K562 (cell line): Measurements from ENCODE around the gene TK1. TPM values are rescaled to one million over a fixed set of nuclear protein-coding genes. Genes with fewer than 3 reads are reported as not detected.

Source experiments
- BCOR ChIP-seq: fragments of 450-650 bp; IDR thresholded peaks from 2 replicates; pipeline ENCODE4 v1.6.1; 2016
- CBFA2T2 ChIP-seq: fragments of 450-650 bp; conservative IDR thresholded peaks from 2 replicates; pipeline ENCODE4 v1.6.1; 2017; ENCODE audit warnings: mild to moderate bottlenecking
- CLOCK ChIP-seq: fragments of 250-450 bp; sonication (Bioruptor Pico); IDR thresholded peaks from 2 replicates; pipeline ENCODE4 v1.4.0; 2020; ENCODE audit warnings: mild to moderate bottlenecking, moderate library complexity, borderline replicate concordance
- CREM ChIP-seq: IDR thresholded peaks from 2 replicates; pipeline ENCODE4 v1.6.1; 2014; ENCODE audit warnings: antibody characterized with exemption, low read depth
- KDM4B ChIP-seq, 2 experiments: fragments of 450-650 bp in 1 of 2; sonication (generic) in 1 of 2; IDR thresholded peaks; 2 replicates each; pipeline ENCODE4 v1.6.1; 2016 to 2017; ENCODE audit warnings: borderline replicate concordance in 2 of 2, antibody characterized with exemption in 1 of 2, low read depth in 1 of 2, mild to moderate bottlenecking in 1 of 2
- MAZ ChIP-seq, 2 experiments: fragments of 450-650 bp in 1 of 2; sonication (generic) in 1 of 2; formaldehyde crosslinking; IDR thresholded peaks in 1 of 2; conservative IDR thresholded peaks in 1 of 2; 2 replicates each; pipeline versions ENCODE4 v1.4.0 to v1.5.0; 2020; ENCODE audit warnings: mild to moderate bottlenecking in 1 of 2, missing genetic modification reagents in 1 of 2
- NR2C2 ChIP-seq, 2 experiments: fragments of 200-800 bp in 1 of 2; sonication (Bioruptor generic) in 1 of 2; sonication (generic) in 1 of 2; formaldehyde crosslinking in 1 of 2; IDR thresholded peaks; 2 replicates each; pipeline versions ENCODE4 v1.6.1 to v1.8.0; 2016 to 2022; ENCODE audit warnings: mild to moderate bottlenecking in 1 of 2, missing compliant biosample characterization in 1 of 2, missing genetic modification characterization in 1 of 2, missing genetic modification reagents in 1 of 2
- NRF1 ChIP-seq, 2 experiments: fragments of 450-650 bp; IDR thresholded peaks in 1 of 2; conservative IDR thresholded peaks in 1 of 2; 2 replicates each; pipeline ENCODE4 v1.6.1; 2014; ENCODE audit warnings: mild to moderate bottlenecking in 2 of 2
- REST ChIP-seq, 2 experiments: fragments of 450-650 bp; formaldehyde crosslinking in 1 of 2; IDR thresholded peaks; 2 replicates each; pipeline versions ENCODE4 v1.4.0 to v1.6.1; 2014 to 2020; ENCODE audit warnings: mild to moderate bottlenecking in 2 of 2, borderline replicate concordance in 1 of 2, low read depth in 1 of 2
- SMAD4 ChIP-seq: fragments of 250-450 bp; sonication (Bioruptor Pico); conservative IDR thresholded peaks from 2 replicates; pipeline ENCODE4 v1.8.0; 2021; ENCODE audit warnings: inconsistent platforms, mild to moderate bottlenecking, moderate library complexity
- ZBTB33 ChIP-seq: sonication (generic); formaldehyde crosslinking; IDR thresholded peaks from 2 replicates; pipeline ENCODE4 v1.8.1; 2023; ENCODE audit warnings: mild to moderate bottlenecking, missing genetic modification reagents
- ZNF764 ChIP-seq: fragments of 250-450 bp; sonication (Bioruptor Pico); IDR thresholded peaks from 2 replicates; pipeline ENCODE4 v1.4.0; 2020; ENCODE audit warnings: low read depth, mild to moderate bottlenecking, moderate library complexity
- ZNF780A ChIP-seq: fragments of 250-450 bp; sonication (Bioruptor Pico); IDR thresholded peaks from 2 replicates; pipeline ENCODE4 v1.5.0; 2021; ENCODE audit warnings: mild to moderate bottlenecking
- polyA plus RNA-seq, 8 experiments: library from polyadenylated mRNA; depleted of rRNA in 4 of 8; stranded (reverse) in 5 of 8; unstranded in 3 of 8; fragments of >200 nt; fragmentation: Nextera tagmentation in 2 of 8; fragmentation: Illumina TruSeq in 1 of 8; extraction: Ambion mirVana in 2 of 8; extraction: Trizol in 1 of 8; gene quantifications; 2 replicates each; pipeline versions ENCODE4 v1.2.1 to v1.2.3, GENCODE V29; 2011 to 2014; ENCODE audit warnings: inconsistent platforms in 1 of 8, missing spikeins in 1 of 8
- total RNA-seq, 7 experiments: library from RNA; depleted of rRNA in 6 of 7; stranded (reverse); fragments of >200 nt in 6 of 7; fragmentation: Illumina TruSeq in 2 of 7; extraction: Trizol in 2 of 7; gene quantifications; 2 replicates each; pipeline versions ENCODE4 v1.2.1 to v1.2.3, GENCODE V29; 2011 to 2021; ENCODE audit warnings: low replicate concordance in 1 of 7

The TK1 gene
- total and polyA plus RNA-seq, 9 of the 15 experiments (the other 6 are each of a cell fraction or from before 2014, with no cell fraction given), result 8.4 to 280 (median 103) TPM

GRCh38 chr17:78168242-78168902 is 18.5 kb downstream of the TK1 start, which contains the start of gene SYNGR2 (continued):
- TF ChIP-seq ZNF780A (CRISPR knock-in tag) (no peak), KDM4B (IDR thresholded peaks at IDR 0.05; ENCODE audit: borderline replicate concordance in 2 of 2, low read depth in 1 of 2) (no peak; a peak in 1 of 4 replicates), BCOR (0 out of 2 replicates have a peak, but pooled peaks have one; percentile 0), NR2C2 (CRISPR knock-in tag; IDR thresholded peaks at IDR 0.05) (no peak), NR2C2 (tag; IDR thresholded peaks at IDR 0.05) (peak; percentile 30; the same call in 1 of the 2 replicates), SMAD4 (CRISPR knock-in tag) (peak; percentile 87), ZBTB33 (peak; percentile 85), ZNF764 (no peak), MAZ (CRISPR knock-in tag; conservative IDR thresholded peaks at IDR 0.05 in 1 of 2, IDR thresholded peaks at IDR 0.05 in 1 of 2) (peak; percentile 91 to 95), NRF1 (conservative IDR thresholded peaks at IDR 0.05 in 1 of 2, IDR thresholded peaks at IDR 0.05 in 1 of 2) (peak in 1 of 2 experiments; percentile 60; a peak in 2 of 4 replicates), CLOCK (CRISPR knock-in tag) (no peak), CBFA2T2 (no peak), CREM (peak; percentile 56; the same call in 1 of the 2 replicates), REST (IDR thresholded peaks at IDR 0.05; ENCODE audit: borderline replicate concordance) (no peak), REST (CRISPR knock-in tag; IDR thresholded peaks at IDR 0.05; ENCODE audit: low read depth) (peak; percentile 61)
